Uterus (tissue), 2 donors: ENCODE data around the gene TMEM14A.
A peak's percentile ranks its signal among the peaks of the same experiment; 100 is the strongest.

Source experiments
- POLR2A ChIP-seq, 2 donors: fragments of 450-650 bp; IDR thresholded peaks; one replicate each; pipeline ENCODE4 v1.6.1; 2016; ENCODE audit warnings: antibody characterized with exemption in 2 of 2, mild to moderate bottlenecking in 1 of 2, moderate library complexity in 1 of 2
- TF ChIP-seq, protein P1 (sequence below), 4 experiments: fragments of 200-600 bp in 2 of 4; fragments of 450-650 bp in 2 of 4; sonication (generic) in 2 of 4; IDR thresholded peaks; one replicate each; pipeline ENCODE4 v1.5.1; 2016 to 2019; ENCODE audit warnings: antibody characterized with exemption in 4 of 4, mild to moderate bottlenecking in 2 of 4, moderate library complexity in 1 of 4

DNA sequence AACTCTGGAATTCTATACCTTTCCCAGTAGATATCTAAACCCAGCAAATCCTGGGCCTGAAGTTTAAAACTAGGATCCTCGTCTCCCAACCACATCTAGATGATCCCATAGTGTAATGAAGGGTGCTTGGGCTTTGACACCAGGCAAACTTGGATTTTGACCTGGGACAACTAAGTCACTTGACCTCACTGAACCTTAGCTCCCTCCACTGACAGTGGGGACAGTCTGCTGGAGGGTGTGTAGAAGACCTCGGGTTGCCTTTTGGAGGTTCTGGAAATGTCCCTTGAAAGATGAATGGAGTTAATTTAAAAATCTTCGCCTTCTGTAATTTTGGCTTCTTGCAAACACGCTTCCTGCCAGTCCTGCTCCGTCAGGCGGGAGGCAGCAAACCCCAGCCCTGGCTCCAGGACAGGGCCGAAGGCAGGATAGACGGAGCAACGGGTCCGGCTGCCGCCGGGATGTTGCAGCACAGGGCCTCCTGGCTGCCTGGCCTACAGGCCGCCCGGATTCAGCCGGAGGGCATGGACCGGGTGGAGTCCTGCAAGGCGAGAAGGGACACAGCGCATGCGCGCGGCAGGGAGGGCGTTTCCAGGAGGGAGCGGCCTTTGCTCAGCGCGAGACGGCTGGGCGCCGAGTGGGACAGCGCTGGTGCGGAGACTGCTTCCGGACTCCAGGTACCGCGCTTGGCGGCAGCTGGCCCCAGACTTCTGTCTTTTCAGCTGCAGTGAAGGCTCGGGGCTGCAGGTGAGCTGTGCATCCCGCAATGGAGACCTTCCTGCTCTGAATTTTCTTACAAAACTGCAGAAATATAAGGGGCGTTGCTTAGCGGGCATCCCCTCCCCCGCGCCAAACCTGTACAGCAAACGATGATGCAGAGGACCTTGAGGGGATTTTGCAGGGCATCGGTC is at the start of gene TMEM14A:
- TF ChIP-seq, protein P1, sequence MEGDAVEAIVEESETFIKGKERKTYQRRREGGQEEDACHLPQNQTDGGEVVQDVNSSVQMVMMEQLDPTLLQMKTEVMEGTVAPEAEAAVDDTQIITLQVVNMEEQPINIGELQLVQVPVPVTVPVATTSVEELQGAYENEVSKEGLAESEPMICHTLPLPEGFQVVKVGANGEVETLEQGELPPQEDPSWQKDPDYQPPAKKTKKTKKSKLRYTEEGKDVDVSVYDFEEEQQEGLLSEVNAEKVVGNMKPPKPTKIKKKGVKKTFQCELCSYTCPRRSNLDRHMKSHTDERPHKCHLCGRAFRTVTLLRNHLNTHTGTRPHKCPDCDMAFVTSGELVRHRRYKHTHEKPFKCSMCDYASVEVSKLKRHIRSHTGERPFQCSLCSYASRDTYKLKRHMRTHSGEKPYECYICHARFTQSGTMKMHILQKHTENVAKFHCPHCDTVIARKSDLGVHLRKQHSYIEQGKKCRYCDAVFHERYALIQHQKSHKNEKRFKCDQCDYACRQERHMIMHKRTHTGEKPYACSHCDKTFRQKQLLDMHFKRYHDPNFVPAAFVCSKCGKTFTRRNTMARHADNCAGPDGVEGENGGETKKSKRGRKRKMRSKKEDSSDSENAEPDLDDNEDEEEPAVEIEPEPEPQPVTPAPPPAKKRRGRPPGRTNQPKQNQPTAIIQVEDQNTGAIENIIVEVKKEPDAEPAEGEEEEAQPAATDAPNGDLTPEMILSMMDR (IDR thresholded peaks at IDR 0.05) = peak in 1 of 4 experiments; percentile 39
- TF ChIP-seq POLR2A (IDR thresholded peaks at IDR 0.05) = peak in 1 of 2 donors; percentile 62
